A549 (cell line): ENCODE results near the gene OR8A1. TPM values are rescaled to one million over a fixed set of nuclear protein-coding genes. Genes with fewer than 3 reads are reported as not detected.
A peak's percentile ranks its signal among the peaks of the same experiment; 100 is the strongest.

ENCODE experiments used
- ATAC-seq, 2 experiments: fragments of 200-7000 bp in 1 of 2; fragments of >200 bp in 1 of 2; cut with Nextera tagmentation in 1 of 2; cut with Tn5 transposase in 1 of 2; 3 replicates each; pipeline versions ENCODE4 v1.8.0 to v1.9.1; 2018 to 2020; ENCODE audit warnings: mild to moderate bottlenecking in 1 of 2, moderate library complexity in 1 of 2
- CTCF ChIA-PET: fragments of 300-600 bp; sonication (Branson Sonifier 250); formaldehyde crosslinking; extraction: SDS; loops from one replicate; lab custom pipeline; 2021; ENCODE audit warnings: antibody characterized with exemption, inconsistent platforms; lab: Yijun Ruan, JAX
- POLR2A ChIA-PET: fragments of 350-600 bp; formaldehyde crosslinking; extraction: SDS; loops from one replicate; lab custom pipeline; 2021; ENCODE audit warnings: antibody characterized with exemption, inconsistent platforms; lab: Yijun Ruan, JAX
- DNase-seq, 2 experiments: peaks; one replicate each; pipeline versions ENCODE4 v3.0.0 to v3.0.0-alpha.2; 2011 to 2016; ENCODE audit warnings: low read depth in 1 of 2, low spot score in 1 of 2
- FAIRE-seq: peaks from 2 replicates; lab custom pipeline; 2011; peaks lifted over from hg19 to GRCh38; lab: Jason Lieb, UNC
- H3K27ac ChIP-seq, 2 experiments: fragments of >200 bp; sonication (Bioruptor Twin); formaldehyde crosslinking; 3 replicates each; pipeline ENCODE4 v1.5.1; 2016 to 2017
- H3K4me1 ChIP-seq: fragments of >200 bp; sonication (Bioruptor Twin); formaldehyde crosslinking; 3 replicates; pipeline ENCODE4 v1.6.1; 2016
- H3K4me2 ChIP-seq: fragments of >200 bp; sonication (Bioruptor Twin); formaldehyde crosslinking; 3 replicates; pipeline ENCODE4 v1.6.1; 2016
- H3K4me3 ChIP-seq: fragments of >200 bp; sonication (Bioruptor Twin); formaldehyde crosslinking; 3 replicates; pipeline ENCODE4 v1.5.1; 2016
- H3K9me3 ChIP-seq: fragments of >200 bp; sonication (Bioruptor Twin); formaldehyde crosslinking; 3 replicates; pipeline ENCODE4 v1.6.1; 2016
- CBX2 ChIP-seq: fragments of 200-600 bp; sonication (generic); IDR thresholded peaks from 2 replicates; pipeline ENCODE4 v1.6.1; 2016; ENCODE audit warnings: low read depth, mild to moderate bottlenecking, borderline replicate concordance
- EHF ChIP-seq: fragments of 250-450 bp; sonication (Bioruptor Pico); IDR thresholded peaks from 2 replicates; pipeline ENCODE4 v1.5.0; 2020; ENCODE audit warnings: mild to moderate bottlenecking
- EHMT2 ChIP-seq: fragments of 200-600 bp; sonication (generic); IDR thresholded peaks from 2 replicates; pipeline ENCODE4 v1.6.1; 2016; ENCODE audit warnings: antibody characterized with exemption, low read depth, mild to moderate bottlenecking, moderate library complexity
- ESRRA ChIP-seq: fragments of 150-350 bp; IDR thresholded peaks from 2 replicates; pipeline ENCODE4 v1.6.1; 2014; ENCODE audit warnings: mild to moderate bottlenecking, low read length, borderline replicate concordance
- HOXA7 ChIP-seq: fragments of 250-450 bp; sonication (Bioruptor Pico); IDR thresholded peaks from 2 replicates; pipeline ENCODE4 v1.5.0; 2020; ENCODE audit warnings: mild to moderate bottlenecking, moderate library complexity
- KDM5A ChIP-seq: fragments of 200-600 bp; sonication (generic); IDR thresholded peaks from 2 replicates; pipeline ENCODE4 v1.6.1; 2016; ENCODE audit warnings: antibody characterized with exemption, mild to moderate bottlenecking
- MAZ ChIP-seq: fragments of 150-350 bp; IDR thresholded peaks from 2 replicates; pipeline ENCODE4 v1.6.1; 2014; ENCODE audit warnings: antibody characterized with exemption, low read depth, low read length, borderline replicate concordance
- MYC ChIP-seq: IDR thresholded peaks from 2 replicates; pipeline ENCODE4 v1.6.1; 2012; ENCODE audit warnings: mild to moderate bottlenecking, inconsistent platforms, low read length, improper control_type of control experiment, borderline replicate concordance
- NPAS2 ChIP-seq: fragments of 250-450 bp; sonication (Bioruptor Pico); IDR thresholded peaks from 2 replicates; pipeline ENCODE4 v1.8.0; 2022; ENCODE audit warnings: mild to moderate bottlenecking, moderate library complexity, borderline replicate concordance
- RAD21 ChIP-seq, 2 experiments: fragments of >200 bp in 1 of 2; sonication (Bioruptor Twin) in 1 of 2; formaldehyde crosslinking in 1 of 2; IDR thresholded peaks in 1 of 2; conservative IDR thresholded peaks in 1 of 2; 2 replicates in 1 of 2; 3 replicates in 1 of 2; pipeline ENCODE4 v1.6.1; 2012 to 2018; ENCODE audit warnings: inconsistent platforms in 1 of 2
- RARB ChIP-seq: fragments of 250-450 bp; sonication (Bioruptor Pico); IDR thresholded peaks from 2 replicates; pipeline ENCODE4 v1.8.0; 2021; ENCODE audit warnings: mild to moderate bottlenecking, moderate library complexity
- RCOR1 ChIP-seq: fragments of 150-350 bp; IDR thresholded peaks from 2 replicates; pipeline ENCODE4 v1.6.1; 2014; ENCODE audit warnings: antibody characterized with exemption, low read length, low read depth
- RFX5 ChIP-seq: fragments of 450-650 bp; IDR thresholded peaks from 2 replicates; pipeline ENCODE4 v1.7.1; 2014; ENCODE audit warnings: antibody characterized with exemption, mild to moderate bottlenecking, moderate library complexity
- SMC3 ChIP-seq: fragments of >200 bp; sonication (Bioruptor Twin); formaldehyde crosslinking; IDR thresholded peaks from 3 replicates; pipeline ENCODE4 v1.6.1; 2018; ENCODE audit warnings: inconsistent platforms
- TFCP2L1 ChIP-seq: fragments of 250-450 bp; sonication (Bioruptor Pico); IDR thresholded peaks from 2 replicates; pipeline ENCODE4 v1.5.0; 2021; ENCODE audit warnings: mild to moderate bottlenecking
- ZFP36 ChIP-seq: fragments of 450-650 bp; IDR thresholded peaks from 2 replicates; pipeline ENCODE4 v1.6.1; 2014; ENCODE audit warnings: borderline replicate concordance; ENCODE audit not compliant: partially characterized antibody
- WGBS: methylation state at CpG from one replicate; pipeline ENCODE4 v1.1.6; 2017; ENCODE audit errors: missing lambda C conversion rate; 5-methylcytosine and 5-hydroxymethylcytosine counted together
- polyA plus RNA-seq, 4 experiments: library from polyadenylated mRNA; depleted of rRNA in 3 of 4; stranded (reverse); fragments of >200 nt; fragmentation: RNase III in 1 of 4; extraction: RNeasy Plus Mini Kit Qiagen cat#74134 plus additional on column Dnase treatment in 1 of 4; gene quantifications; 2 replicates in 3 of 4; 3 replicates in 1 of 4; pipeline ENCODE4 v1.2.3, GENCODE V29; 2011 to 2017
- TF ChIP-seq, protein P1 (sequence below): IDR thresholded peaks from 2 replicates; pipeline ENCODE4 v1.6.1; 2012
- TF ChIP-seq, protein P2 (sequence below): IDR thresholded peaks from 2 replicates; pipeline ENCODE4 v1.6.1; 2012
- TF ChIP-seq, protein P3 (sequence below): fragments of 250-450 bp; sonication (Bioruptor Pico); IDR thresholded peaks from 2 replicates; pipeline ENCODE4 v1.5.0; 2021; ENCODE audit warnings: mild to moderate bottlenecking, moderate library complexity, borderline replicate concordance
- TF ChIP-seq, protein P4 (sequence below): fragments of 200-600 bp; sonication (generic); IDR thresholded peaks from 2 replicates; pipeline ENCODE4 v1.6.1; 2016; ENCODE audit warnings: antibody characterized with exemption, mild to moderate bottlenecking, moderate library complexity
- TF ChIP-seq, protein P5 (sequence below): fragments of >200 bp; sonication (Bioruptor Twin); formaldehyde crosslinking; IDR thresholded peaks from 3 replicates; pipeline ENCODE4 v1.5.1; 2016
- TF ChIP-seq, protein P6 (sequence below): fragments of >200 bp; sonication (Bioruptor Twin); formaldehyde crosslinking; IDR thresholded peaks from 2 replicates; pipeline ENCODE4 v1.6.1; 2016

The OR8A1 gene
- polyA plus RNA-seq, 2 of the 4 experiments (the other 2 are of a cell fraction): not detected

DNA sequence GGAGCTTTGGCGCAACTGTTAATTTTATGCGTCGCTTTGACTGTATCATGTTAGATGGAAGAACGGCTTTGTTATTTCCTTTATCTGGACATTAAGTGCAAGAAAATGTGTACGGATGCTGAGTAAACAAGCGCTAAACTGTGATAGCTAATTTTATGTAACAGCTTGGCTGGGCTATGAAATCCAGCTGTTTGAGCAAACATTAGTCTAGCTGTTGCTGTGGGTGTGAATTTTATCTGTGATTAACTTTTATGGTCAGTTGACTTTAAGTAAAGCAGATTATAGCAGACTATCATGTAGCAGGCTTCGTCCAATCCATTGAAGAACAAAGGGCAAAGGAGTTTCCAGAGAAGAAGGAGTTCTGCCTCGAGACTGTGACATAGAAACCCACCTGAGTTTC is 14.0 kb downstream of the OR8A1 start (continued):
- TF ChIP-seq, protein P1, sequence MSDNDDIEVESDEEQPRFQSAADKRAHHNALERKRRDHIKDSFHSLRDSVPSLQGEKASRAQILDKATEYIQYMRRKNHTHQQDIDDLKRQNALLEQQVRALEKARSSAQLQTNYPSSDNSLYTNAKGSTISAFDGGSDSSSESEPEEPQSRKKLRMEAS: no peak

DNA sequence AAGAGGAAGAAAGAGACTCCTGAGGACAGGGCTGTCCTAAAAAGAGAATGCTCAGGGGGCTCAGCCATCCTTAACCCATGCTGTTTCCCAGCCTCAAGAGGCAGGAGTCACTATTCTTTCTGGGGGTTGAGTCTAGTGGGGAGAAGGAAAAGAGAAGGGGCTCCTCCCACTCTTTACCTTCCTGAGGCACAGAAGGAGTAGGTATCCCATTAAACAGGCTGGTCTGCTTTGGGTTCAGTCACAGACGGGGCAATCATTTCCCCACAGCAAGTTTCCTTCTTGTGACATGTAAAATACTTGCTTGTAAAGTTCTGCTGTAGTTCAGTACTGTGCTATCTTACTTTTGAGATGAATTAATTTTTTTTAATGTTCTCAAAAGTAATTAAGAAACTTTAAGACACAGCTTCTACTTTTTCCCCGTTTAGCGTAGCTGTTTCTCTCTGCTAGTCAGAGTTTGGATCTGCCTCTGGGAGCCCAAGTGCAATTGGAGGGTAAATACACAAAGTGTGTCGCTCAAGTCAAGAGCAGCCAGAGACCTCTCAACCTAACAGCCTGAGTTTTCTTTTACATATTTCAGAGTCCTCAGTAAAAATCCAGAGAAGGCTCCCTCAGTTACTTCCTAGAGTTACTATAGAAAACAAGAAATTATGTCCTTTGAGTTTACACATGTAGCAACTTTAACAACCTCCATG is 15.0 kb downstream of the OR8A1 start:
- H3K4me3 ChIP-seq: no peak overlapping the region
- 5% methylated on average over 4 of the region's 4 CpGs for WGBS
- FAIRE-seq: no peak
- no peak for ATAC-seq
- no peak for DNase-seq
- ChIA-PET CTCF (interaction anchor here (0.9 to 2.7 kb wide), 9 partner anchors 9 to 513 kb away, joined by 3 to 12 read pairs (median 4); no protein-coding TSS in a partner anchor), POLR2A (interaction anchor here (0.7 kb wide), 1 partner anchor 173 kb away, joined by 3 read pairs; no protein-coding TSS in a partner anchor)
- no peak overlapping the region for H3K27ac ChIP-seq
- H3K9me3 ChIP-seq: no peaks in the 10 kb centered on the region
- no peak overlapping the region for H3K4me2 ChIP-seq
- H3K4me1 ChIP-seq: no peaks in the 10 kb centered on the region
- no peak for TF ChIP-seq MYC
- TF ChIP-seq KDM5A: no peak
- no peak for TF ChIP-seq RAD21 (conservative IDR thresholded peaks at IDR 0.05 in 1 of 2, IDR thresholded peaks at IDR 0.05 in 1 of 2)
- TF ChIP-seq, protein P2, sequence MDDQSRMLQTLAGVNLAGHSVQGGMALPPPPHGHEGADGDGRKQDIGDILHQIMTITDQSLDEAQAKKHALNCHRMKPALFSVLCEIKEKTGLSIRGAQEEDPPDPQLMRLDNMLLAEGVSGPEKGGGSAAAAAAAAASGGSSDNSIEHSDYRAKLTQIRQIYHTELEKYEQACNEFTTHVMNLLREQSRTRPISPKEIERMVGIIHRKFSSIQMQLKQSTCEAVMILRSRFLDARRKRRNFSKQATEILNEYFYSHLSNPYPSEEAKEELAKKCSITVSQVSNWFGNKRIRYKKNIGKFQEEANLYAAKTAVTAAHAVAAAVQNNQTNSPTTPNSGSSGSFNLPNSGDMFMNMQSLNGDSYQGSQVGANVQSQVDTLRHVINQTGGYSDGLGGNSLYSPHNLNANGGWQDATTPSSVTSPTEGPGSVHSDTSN: no peak
- no peak for TF ChIP-seq CBX2
- no peak for TF ChIP-seq RFX5
- no peak for TF ChIP-seq RCOR1
- TF ChIP-seq, protein P3, sequence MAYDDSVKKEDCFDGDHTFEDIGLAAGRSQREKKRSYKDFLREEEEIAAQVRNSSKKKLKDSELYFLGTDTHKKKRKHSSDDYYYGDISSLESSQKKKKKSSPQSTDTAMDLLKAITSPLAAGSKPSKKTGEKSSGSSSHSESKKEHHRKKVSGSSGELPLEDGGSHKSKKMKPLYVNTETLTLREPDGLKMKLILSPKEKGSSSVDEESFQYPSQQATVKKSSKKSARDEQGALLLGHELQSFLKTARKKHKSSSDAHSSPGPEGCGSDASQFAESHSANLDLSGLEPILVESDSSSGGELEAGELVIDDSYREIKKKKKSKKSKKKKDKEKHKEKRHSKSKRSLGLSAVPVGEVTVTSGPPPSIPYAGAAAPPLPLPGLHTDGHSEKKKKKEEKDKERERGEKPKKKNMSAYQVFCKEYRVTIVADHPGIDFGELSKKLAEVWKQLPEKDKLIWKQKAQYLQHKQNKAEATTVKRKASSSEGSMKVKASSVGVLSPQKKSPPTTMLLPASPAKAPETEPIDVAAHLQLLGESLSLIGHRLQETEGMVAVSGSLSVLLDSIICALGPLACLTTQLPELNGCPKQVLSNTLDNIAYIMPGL (CRISPR knock-in tag): no peak
- no peak for TF ChIP-seq TFCP2L1 (CRISPR knock-in tag)
- no peak for TF ChIP-seq ESRRA
- no peak for TF ChIP-seq EHF (CRISPR knock-in tag)
- TF ChIP-seq, protein P4, sequence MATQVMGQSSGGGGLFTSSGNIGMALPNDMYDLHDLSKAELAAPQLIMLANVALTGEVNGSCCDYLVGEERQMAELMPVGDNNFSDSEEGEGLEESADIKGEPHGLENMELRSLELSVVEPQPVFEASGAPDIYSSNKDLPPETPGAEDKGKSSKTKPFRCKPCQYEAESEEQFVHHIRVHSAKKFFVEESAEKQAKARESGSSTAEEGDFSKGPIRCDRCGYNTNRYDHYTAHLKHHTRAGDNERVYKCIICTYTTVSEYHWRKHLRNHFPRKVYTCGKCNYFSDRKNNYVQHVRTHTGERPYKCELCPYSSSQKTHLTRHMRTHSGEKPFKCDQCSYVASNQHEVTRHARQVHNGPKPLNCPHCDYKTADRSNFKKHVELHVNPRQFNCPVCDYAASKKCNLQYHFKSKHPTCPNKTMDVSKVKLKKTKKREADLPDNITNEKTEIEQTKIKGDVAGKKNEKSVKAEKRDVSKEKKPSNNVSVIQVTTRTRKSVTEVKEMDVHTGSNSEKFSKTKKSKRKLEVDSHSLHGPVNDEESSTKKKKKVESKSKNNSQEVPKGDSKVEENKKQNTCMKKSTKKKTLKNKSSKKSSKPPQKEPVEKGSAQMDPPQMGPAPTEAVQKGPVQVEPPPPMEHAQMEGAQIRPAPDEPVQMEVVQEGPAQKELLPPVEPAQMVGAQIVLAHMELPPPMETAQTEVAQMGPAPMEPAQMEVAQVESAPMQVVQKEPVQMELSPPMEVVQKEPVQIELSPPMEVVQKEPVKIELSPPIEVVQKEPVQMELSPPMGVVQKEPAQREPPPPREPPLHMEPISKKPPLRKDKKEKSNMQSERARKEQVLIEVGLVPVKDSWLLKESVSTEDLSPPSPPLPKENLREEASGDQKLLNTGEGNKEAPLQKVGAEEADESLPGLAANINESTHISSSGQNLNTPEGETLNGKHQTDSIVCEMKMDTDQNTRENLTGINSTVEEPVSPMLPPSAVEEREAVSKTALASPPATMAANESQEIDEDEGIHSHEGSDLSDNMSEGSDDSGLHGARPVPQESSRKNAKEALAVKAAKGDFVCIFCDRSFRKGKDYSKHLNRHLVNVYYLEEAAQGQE: no peak
- TF ChIP-seq, all 56 proteins: peak for 0

DNA sequence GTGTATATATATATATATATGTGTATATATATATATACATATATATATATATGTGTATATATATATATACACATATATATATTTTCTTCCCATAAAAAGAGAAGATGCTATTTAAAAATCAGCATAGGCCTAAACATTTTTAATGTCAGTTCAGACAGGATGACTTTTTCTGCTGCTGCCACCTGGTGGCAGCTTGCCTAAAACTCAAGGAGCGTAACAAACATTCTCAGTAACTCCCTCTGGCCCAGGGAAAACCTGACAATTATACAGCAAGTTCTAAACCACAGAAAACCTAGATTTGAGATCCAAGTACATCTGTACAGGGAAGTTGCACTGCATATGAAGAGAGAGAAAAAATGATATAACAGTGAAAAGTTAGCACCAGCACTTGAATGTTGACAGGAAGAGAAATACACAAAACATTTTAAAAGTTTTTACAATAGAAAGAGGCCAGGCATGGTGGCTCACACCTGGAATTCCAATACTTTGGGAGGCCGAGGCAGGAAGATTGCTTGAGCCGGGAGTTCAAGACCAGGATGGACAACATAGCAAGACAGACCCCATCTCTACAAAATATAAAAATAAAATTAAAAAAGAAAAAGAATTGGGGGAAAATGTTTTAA is 16.6 kb downstream of the OR8A1 start:
- FAIRE-seq: no peak
- ChIA-PET CTCF (interaction anchor here (1.0 to 2.7 kb wide), 8 partner anchors 9 to 515 kb away, joined by 3 to 12 read pairs (median 4); partner anchors contain the start of genes OR8B12 and OR8B4), POLR2A (no interaction called here)
- 0% methylated on average over 3 of the region's 3 CpGs for WGBS
- ATAC-seq: peak in 1 of 2 experiments; percentile 70; a peak in 3 of 6 replicates
- H3K4me2 ChIP-seq: no peak overlapping the region
- H3K9me3 ChIP-seq: no peaks in the 10 kb centered on the region
- peak; percentile 2 to 50 for DNase-seq
- no peaks in the 10 kb centered on the region for H3K4me1 ChIP-seq
- no peak overlapping the region for H3K27ac ChIP-seq
- H3K4me3 ChIP-seq: no peak overlapping the region
- TF ChIP-seq RARB (CRISPR knock-in tag): no peak
- TF ChIP-seq ZFP36: no peak
- TF ChIP-seq, protein P5, sequence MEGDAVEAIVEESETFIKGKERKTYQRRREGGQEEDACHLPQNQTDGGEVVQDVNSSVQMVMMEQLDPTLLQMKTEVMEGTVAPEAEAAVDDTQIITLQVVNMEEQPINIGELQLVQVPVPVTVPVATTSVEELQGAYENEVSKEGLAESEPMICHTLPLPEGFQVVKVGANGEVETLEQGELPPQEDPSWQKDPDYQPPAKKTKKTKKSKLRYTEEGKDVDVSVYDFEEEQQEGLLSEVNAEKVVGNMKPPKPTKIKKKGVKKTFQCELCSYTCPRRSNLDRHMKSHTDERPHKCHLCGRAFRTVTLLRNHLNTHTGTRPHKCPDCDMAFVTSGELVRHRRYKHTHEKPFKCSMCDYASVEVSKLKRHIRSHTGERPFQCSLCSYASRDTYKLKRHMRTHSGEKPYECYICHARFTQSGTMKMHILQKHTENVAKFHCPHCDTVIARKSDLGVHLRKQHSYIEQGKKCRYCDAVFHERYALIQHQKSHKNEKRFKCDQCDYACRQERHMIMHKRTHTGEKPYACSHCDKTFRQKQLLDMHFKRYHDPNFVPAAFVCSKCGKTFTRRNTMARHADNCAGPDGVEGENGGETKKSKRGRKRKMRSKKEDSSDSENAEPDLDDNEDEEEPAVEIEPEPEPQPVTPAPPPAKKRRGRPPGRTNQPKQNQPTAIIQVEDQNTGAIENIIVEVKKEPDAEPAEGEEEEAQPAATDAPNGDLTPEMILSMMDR: peak; percentile 44
- TF ChIP-seq, protein P6, sequence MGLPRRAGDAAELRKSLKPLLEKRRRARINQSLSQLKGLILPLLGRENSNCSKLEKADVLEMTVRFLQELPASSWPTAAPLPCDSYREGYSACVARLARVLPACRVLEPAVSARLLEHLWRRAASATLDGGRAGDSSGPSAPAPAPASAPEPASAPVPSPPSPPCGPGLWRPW: no peak
- peak; percentile 55; the same call in 2 of the 3 replicates for TF ChIP-seq SMC3
- TF ChIP-seq RAD21 (conservative IDR thresholded peaks at IDR 0.05 in 1 of 2, IDR thresholded peaks at IDR 0.05 in 1 of 2): peak; percentile 35 to 54; a peak in 4 of 5 replicates
- TF ChIP-seq EHF (CRISPR knock-in tag): no peak
- no peak for TF ChIP-seq EHMT2
- TF ChIP-seq MAZ: no peak
- TF ChIP-seq NPAS2: no peak
- no peak for TF ChIP-seq HOXA7 (CRISPR knock-in tag)
